Melanocyte of skin (primary cell): ENCODE data around the gene CRB3. TPM values are rescaled to one million over a fixed set of nuclear protein-coding genes. Genes with fewer than 3 reads are reported as not detected.

Experiments used
- small RNA-seq, 2 donors: library from RNA; depleted of rRNA; stranded (forward); fragments of <200 nt; gene quantifications; one replicate each; pipeline ENCODE3, GENCODE V24; 2012
- total RNA-seq, 2 donors: library from RNA; depleted of rRNA; stranded (reverse); fragments of >200 nt; gene quantifications; 2 replicates each; pipeline ENCODE4 v1.2.3, GENCODE V29; 2012

CRB3 gene
- not detected for total RNA-seq

GRCh38 chr19:6464070-6464873, at the start of gene CRB3:
Gene CRB3, plus strand, starts transcription at chr19:6464271. Its CDS starts 431 bp downstream, at chr19:6464702.

GRCh38 chr19:6424195-6424938, 39.7 kb upstream of the CRB3 start, which contains the start of gene KHSRP:
Gene KHSRP, minus strand, starts transcription at chr19:6424811. Its CDS starts 110 bp downstream, at chr19:6424701.

GRCh38 chr19:6433663-6434062, 30.4 kb upstream of the CRB3 start, which contains the start of gene SLC25A41:
Gene SLC25A41, minus strand, starts transcription at chr19:6433763. Its CDS starts 70 bp downstream, at chr19:6433693.

GRCh38 chr19:6459262-6460098, 4.6 kb upstream of the CRB3 start, which contains the start of gene SLC25A23:
Gene SLC25A23, minus strand, starts transcription at chr19:6459792. Its CDS starts 164 bp downstream, at chr19:6459628.

GRCh38 chr19:6481541-6482342, 17.7 kb downstream of the CRB3 start, which contains the start of gene DENND1C:
Gene DENND1C, minus strand, starts transcription at chr19:6481787. Its CDS starts 92 bp downstream, at chr19:6481695.

GRCh38 chr19:6501740-6502648, 37.9 kb downstream of the CRB3 start, which contains the start of gene TUBB4A:
Gene TUBB4A, minus strand, starts transcription at chr19:6502309. Its CDS starts 97 bp downstream, at chr19:6502212.

Small RNAs within 50 kb of the gene (small RNA-seq; reads per million reads assigned to genes)
- gene AC010503.2 = 0 reads per million in 2 donors

Other genes starting within 250 kb of the CRB3 start
- gene MLLT1, start 184.3 kb upstream of the CRB3 start, total RNA-seq = 1 to 10 TPM; 7.2 to 9.0 TPM
- not detected for gene ACER1, start 130.7 kb upstream of the CRB3 start, total RNA-seq
- 10 to 100 TPM; 61.3 to 93.9 TPM for gene CLPP, start 102.7 kb upstream of the CRB3 start, total RNA-seq
- gene ALKBH7, start 91.5 kb upstream of the CRB3 start, total RNA-seq = 10 to 100 TPM; 36.5 to 40.6 TPM
- gene PSPN, start 88.3 kb upstream of the CRB3 start, total RNA-seq = 1 to 10 TPM; 1.3 to 1.4 TPM
- gene GTF2F1, start 71.1 kb upstream of the CRB3 start, total RNA-seq = 10 to 100 TPM; 43.7 to 60.3 TPM
- gene KHSRP, start 39.5 kb upstream of the CRB3 start, total RNA-seq = 100 to 1,000 TPM; 122 to 185 TPM
- gene SLC25A41, start 30.5 kb upstream of the CRB3 start, total RNA-seq = not detected
- gene SLC25A23, start 4.5 kb upstream of the CRB3 start, total RNA-seq = 10 to 100 TPM; 17.6 to 46.5 TPM
- under 1 TPM; under 0.01 TPM for gene DENND1C, start 17.5 kb downstream of the CRB3 start, total RNA-seq
- 10 to 100 TPM; 32.0 to 53.6 TPM for gene TUBB4A, start 38.0 kb downstream of the CRB3 start, total RNA-seq
- 1 to 10 TPM; 4.7 to 9.6 TPM for gene TNFSF9, start 66.8 kb downstream of the CRB3 start, total RNA-seq
- gene CD70, start 126.9 kb downstream of the CRB3 start, total RNA-seq = under 1 TPM in 1 of 2 donors, not detected in 1; under 0.01 TPM
- gene TNFSF14, start 205.9 kb downstream of the CRB3 start, total RNA-seq = not detected